ENCODE data around the gene COG3. TPM values are rescaled to one million over a fixed set of nuclear protein-coding genes. Genes with fewer than 3 reads are reported as not detected.

The COG3 gene
- total and polyA plus RNA-seq, 2 experiments from 2014 or later, result 17.9 to 19.3 TPM

GRCh38 chr13:45436953-45437352 is 27.8 kb upstream of the COG3 start:
- in situ Hi-C loops (cut with MboI), result no loop called here
- no peaks in the 10 kb centered on the region for H3K27me3 ChIP-seq (replicated peaks; ENCODE audit: insufficient read depth)
- TF ChIP-seq EZH2 (IDR thresholded peaks at IDR 0.05; ENCODE audit: insufficient read depth, poor library complexity, severe bottlenecking), result no peak
- no peak for TF ChIP-seq EZH2phosphoT487 (IDR thresholded peaks at IDR 0.05; ENCODE audit: insufficient read depth, low read depth)
- H3K27ac ChIP-seq, result no peak overlapping the region
- WGBS, 2 experiments (ENCODE audit: low coverage in 1 of 2, low lambda C conversion rate in 2 of 2, missing lambda C conversion rate in 2 of 2), result 67 to 81% methylated on average over 4 of the region's 4 CpGs
- no peak overlapping the region for H3K4me2 ChIP-seq (ENCODE audit: unreplicated experiment)
- peaks cover 6% of the 10 kb centered on the region; the same call in 1 of the 2 replicates for H3K4me1 ChIP-seq (ENCODE audit: insufficient read depth)
- no peaks in the 10 kb centered on the region for H4K20me1 ChIP-seq (ENCODE audit: insufficient read depth)
- no peaks in the 10 kb centered on the region for H3K9me3 ChIP-seq (ENCODE audit: low read depth)
- peaks cover 17% of the 10 kb centered on the region for H3F3A ChIP-seq (ENCODE audit: insufficient read depth)
- H3K36me3 ChIP-seq (ENCODE audit: low read depth), result no peaks in the 10 kb centered on the region
- H3K79me2 ChIP-seq (ENCODE audit: insufficient read depth), result no peaks in the 10 kb centered on the region
- H2AFZ ChIP-seq, result no peak overlapping the region
- no peak overlapping the region for H3K4me3 ChIP-seq
- no peak for DNase-seq
- no peak overlapping the region for H3K9ac ChIP-seq
- no peaks in the 10 kb centered on the region for H3K9me2 ChIP-seq (ENCODE audit: insufficient read depth)

- 74 to 76% methylated on average over 4 of the region's 4 CpGs for WGBS, 2 experiments (ENCODE audit: low coverage in 1 of 2, low lambda C conversion rate in 2 of 2, missing lambda C conversion rate in 2 of 2)
- peaks cover 17% of the 10 kb centered on the region for H3F3A ChIP-seq (ENCODE audit: insufficient read depth)
- no peaks in the 10 kb centered on the region for H3K9me3 ChIP-seq (ENCODE audit: low read depth)
- H2AFZ ChIP-seq, result no peak overlapping the region
- no peak overlapping the region for H3K4me3 ChIP-seq
- no peaks in the 10 kb centered on the region for H3K9me2 ChIP-seq (ENCODE audit: insufficient read depth)
- H3K4me1 ChIP-seq (ENCODE audit: insufficient read depth), result peaks cover 6% of the 10 kb centered on the region; the same call in 1 of the 2 replicates
- H3K27me3 ChIP-seq (replicated peaks; ENCODE audit: insufficient read depth), result no peaks in the 10 kb centered on the region
- in situ Hi-C loops (cut with MboI), result no loop called here
- no peaks in the 10 kb centered on the region for H3K79me2 ChIP-seq (ENCODE audit: insufficient read depth)
- TF ChIP-seq EZH2 (IDR thresholded peaks at IDR 0.05; ENCODE audit: insufficient read depth, poor library complexity, severe bottlenecking) (no peak), EZH2phosphoT487 (IDR thresholded peaks at IDR 0.05; ENCODE audit: insufficient read depth, low read depth) (no peak)
- H3K36me3 ChIP-seq (ENCODE audit: low read depth), result no peaks in the 10 kb centered on the region
- H3K4me2 ChIP-seq (ENCODE audit: unreplicated experiment), result no peak overlapping the region
- H4K20me1 ChIP-seq (ENCODE audit: insufficient read depth), result no peaks in the 10 kb centered on the region
- no peak for DNase-seq
- no peak overlapping the region for H3K9ac ChIP-seq
- H3K27ac ChIP-seq, result no peak overlapping the region
Measured at GRCh38 chr13:45437947-45438346, 26.8 kb upstream of the COG3 start.

GRCh38 chr13:45439008-45439407 is 25.7 kb upstream of the COG3 start:
- TF ChIP-seq EZH2 (IDR thresholded peaks at IDR 0.05; ENCODE audit: insufficient read depth, poor library complexity, severe bottlenecking) (no peak), EZH2phosphoT487 (IDR thresholded peaks at IDR 0.05; ENCODE audit: insufficient read depth, low read depth) (no peak)
- no peak overlapping the region for H3K27ac ChIP-seq

GRCh38 chr13:45439781-45440462 is 24.8 kb upstream of the COG3 start:
- Histone ChIP-seq H3K9me2 (ENCODE audit: insufficient read depth) (no peaks in the 10 kb centered on the region), H2AFZ (no peak overlapping the region), H3K9me3 (ENCODE audit: low read depth) (no peaks in the 10 kb centered on the region), H3K36me3 (ENCODE audit: low read depth) (no peaks in the 10 kb centered on the region), H3K4me1 (ENCODE audit: insufficient read depth) (peaks cover 6% of the 10 kb centered on the region; the same call in 1 of the 2 replicates), H4K20me1 (ENCODE audit: insufficient read depth) (no peaks in the 10 kb centered on the region), H3K27me3 (replicated peaks; ENCODE audit: insufficient read depth) (no peaks in the 10 kb centered on the region), H3F3A (ENCODE audit: insufficient read depth) (peaks cover 17% of the 10 kb centered on the region), H3K4me3 (no peak overlapping the region), H3K9ac (no peak overlapping the region), H3K4me2 (ENCODE audit: unreplicated experiment) (no peak overlapping the region), H3K27ac (no peak overlapping the region), H3K79me2 (ENCODE audit: insufficient read depth) (no peaks in the 10 kb centered on the region)
- WGBS, 2 experiments (ENCODE audit: low coverage in 1 of 2, low lambda C conversion rate in 2 of 2, missing lambda C conversion rate in 2 of 2), result 47 to 56% methylated on average over 3 of the region's 3 CpGs
- TF ChIP-seq EZH2phosphoT487 (IDR thresholded peaks at IDR 0.05; ENCODE audit: insufficient read depth, low read depth) (no peak), EZH2 (IDR thresholded peaks at IDR 0.05; ENCODE audit: insufficient read depth, poor library complexity, severe bottlenecking) (no peak)
- in situ Hi-C loops (cut with MboI), result no loop called here
- no peak for DNase-seq

More at GRCh38 chr13:45439008-45439407, 25.7 kb upstream of the COG3 start:
- DNase-seq, result no peak
- H3K9ac ChIP-seq, result no peak overlapping the region
- H3K9me3 ChIP-seq (ENCODE audit: low read depth), result no peaks in the 10 kb centered on the region
- peaks cover 17% of the 10 kb centered on the region for H3F3A ChIP-seq (ENCODE audit: insufficient read depth)
- H4K20me1 ChIP-seq (ENCODE audit: insufficient read depth), result no peaks in the 10 kb centered on the region
- H3K36me3 ChIP-seq (ENCODE audit: low read depth), result no peaks in the 10 kb centered on the region
- no peaks in the 10 kb centered on the region for H3K9me2 ChIP-seq (ENCODE audit: insufficient read depth)
- 76 to 88% methylated on average over 4 of the region's 4 CpGs for WGBS, 2 experiments (ENCODE audit: low coverage in 1 of 2, low lambda C conversion rate in 2 of 2, missing lambda C conversion rate in 2 of 2)
- in situ Hi-C loops (cut with MboI), result no loop called here
- no peak overlapping the region for H3K4me3 ChIP-seq
- no peaks in the 10 kb centered on the region for H3K79me2 ChIP-seq (ENCODE audit: insufficient read depth)
- no peak overlapping the region for H3K4me2 ChIP-seq (ENCODE audit: unreplicated experiment)
- H3K4me1 ChIP-seq (ENCODE audit: insufficient read depth), result peaks cover 6% of the 10 kb centered on the region; the same call in 1 of the 2 replicates
- no peaks in the 10 kb centered on the region for H3K27me3 ChIP-seq (replicated peaks; ENCODE audit: insufficient read depth)
- no peak overlapping the region for H2AFZ ChIP-seq
